Peyer's patch (tissue), 4 donors: Measurements from ENCODE around the gene VAMP2.

Experiments
- POLR2A ChIP-seq, 2 donors: fragments of 450-650 bp; IDR thresholded peaks; one replicate each; pipeline ENCODE4 v1.5.1; 2017; ENCODE audit warnings: antibody characterized with exemption in 2 of 2, mild to moderate bottlenecking in 2 of 2, moderate library complexity in 2 of 2
- TF ChIP-seq, protein P1 (sequence below), 6 experiments: fragments of 450-650 bp in 4 of 6; fragments of 200-600 bp in 2 of 6; sonication (generic) in 1 of 6; IDR thresholded peaks; one replicate each; pipeline ENCODE4 v1.5.1; 2017 to 2019; ENCODE audit warnings: antibody characterized with exemption in 6 of 6, mild to moderate bottlenecking in 3 of 6, moderate library complexity in 1 of 6

DNA sequence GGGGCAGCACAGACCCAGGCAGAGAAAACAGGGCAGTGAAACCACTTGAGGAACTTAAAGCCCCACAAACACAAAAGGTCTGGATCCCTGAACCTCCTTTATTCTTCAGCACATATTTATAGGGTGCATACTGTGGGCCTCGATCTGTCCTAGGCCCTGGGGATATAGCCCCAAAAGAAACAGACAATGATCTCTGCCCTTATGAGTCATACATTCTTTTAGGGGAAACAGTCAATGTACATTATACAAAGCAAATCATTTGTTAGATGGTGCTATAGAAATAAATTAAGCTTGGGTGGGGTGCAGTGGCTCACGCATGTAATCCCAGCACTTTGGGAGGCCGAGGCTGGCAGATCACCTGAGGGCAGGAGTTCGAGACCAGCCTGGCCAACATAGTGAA is 28.8 kb downstream of the VAMP2 start:
- TF ChIP-seq, protein P1, sequence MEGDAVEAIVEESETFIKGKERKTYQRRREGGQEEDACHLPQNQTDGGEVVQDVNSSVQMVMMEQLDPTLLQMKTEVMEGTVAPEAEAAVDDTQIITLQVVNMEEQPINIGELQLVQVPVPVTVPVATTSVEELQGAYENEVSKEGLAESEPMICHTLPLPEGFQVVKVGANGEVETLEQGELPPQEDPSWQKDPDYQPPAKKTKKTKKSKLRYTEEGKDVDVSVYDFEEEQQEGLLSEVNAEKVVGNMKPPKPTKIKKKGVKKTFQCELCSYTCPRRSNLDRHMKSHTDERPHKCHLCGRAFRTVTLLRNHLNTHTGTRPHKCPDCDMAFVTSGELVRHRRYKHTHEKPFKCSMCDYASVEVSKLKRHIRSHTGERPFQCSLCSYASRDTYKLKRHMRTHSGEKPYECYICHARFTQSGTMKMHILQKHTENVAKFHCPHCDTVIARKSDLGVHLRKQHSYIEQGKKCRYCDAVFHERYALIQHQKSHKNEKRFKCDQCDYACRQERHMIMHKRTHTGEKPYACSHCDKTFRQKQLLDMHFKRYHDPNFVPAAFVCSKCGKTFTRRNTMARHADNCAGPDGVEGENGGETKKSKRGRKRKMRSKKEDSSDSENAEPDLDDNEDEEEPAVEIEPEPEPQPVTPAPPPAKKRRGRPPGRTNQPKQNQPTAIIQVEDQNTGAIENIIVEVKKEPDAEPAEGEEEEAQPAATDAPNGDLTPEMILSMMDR (IDR thresholded peaks at IDR 0.05), result no peak
- no peak for TF ChIP-seq POLR2A (IDR thresholded peaks at IDR 0.05)
